HepG2 (cell line): Measurements from ENCODE around the gene CIITA. TPM values are rescaled to one million over a fixed set of nuclear protein-coding genes. Genes with fewer than 3 reads are reported as not detected.

Experiments
- ATF7 ChIP-seq, 2 experiments: fragments of 450-650 bp in 1 of 2; sonication (generic) in 1 of 2; formaldehyde crosslinking in 1 of 2; IDR thresholded peaks; 2 replicates each; pipeline versions ENCODE4 v1.4.0 to v1.6.1; 2016 to 2020; ENCODE audit warnings: antibody characterized with exemption in 1 of 2, mild to moderate bottlenecking in 1 of 2, missing genetic modification reagents in 1 of 2
- ATRX ChIP-seq: sonication (generic); formaldehyde crosslinking; IDR thresholded peaks from 2 replicates; pipeline ENCODE4 v1.4.0; 2020; ENCODE audit warnings: missing genetic modification reagents, borderline replicate concordance
- CCAR2 ChIP-seq: fragments of 200-400 bp; formaldehyde crosslinking; optimal IDR thresholded peaks from 2 replicates; pipeline ENCODE3; 2018; ENCODE audit warnings: low read depth, mild to moderate bottlenecking, low read length, moderate library complexity
- EZH2 ChIP-seq: conservative IDR thresholded peaks from 2 replicates; pipeline ENCODE4 v1.6.1; 2012; ENCODE audit warnings: mild to moderate bottlenecking, low read depth, low read length, moderate library complexity
- FOXK1 ChIP-seq: sonication (generic); formaldehyde crosslinking; IDR thresholded peaks from 2 replicates; pipeline ENCODE4 v1.4.0; 2020; ENCODE audit warnings: low read depth, missing genetic modification reagents, borderline replicate concordance
- FOXM1 ChIP-seq: sonication (generic); formaldehyde crosslinking; IDR thresholded peaks from 2 replicates; pipeline ENCODE4 v1.5.0; 2020; ENCODE audit warnings: missing genetic modification reagents
- HCFC1 ChIP-seq: fragments of 150-350 bp; IDR thresholded peaks from 2 replicates; pipeline ENCODE4 v1.6.1; 2014; ENCODE audit warnings: low read depth, low read length
- RBFOX2 ChIP-seq: fragments of 200-400 bp; formaldehyde crosslinking; IDR thresholded peaks from 2 replicates; pipeline ENCODE4 v1.6.1; 2017; ENCODE audit warnings: low read depth, mild to moderate bottlenecking, low read length
- RELA ChIP-seq: sonication (generic); formaldehyde crosslinking; IDR thresholded peaks from 2 replicates; pipeline ENCODE4 v1.4.0; 2020; ENCODE audit warnings: missing genetic modification reagents
- ZEB1 ChIP-seq: IDR thresholded peaks from 2 replicates; pipeline ENCODE4 v1.6.1; 2012; ENCODE audit warnings: mild to moderate bottlenecking, low read depth, inconsistent platforms; ENCODE audit not compliant: insufficient replicate concordance
- ZNF12 ChIP-seq: sonication (generic); formaldehyde crosslinking; IDR thresholded peaks from 2 replicates; pipeline ENCODE4 v1.5.0; 2020; ENCODE audit warnings: missing genetic modification reagents
- ZNF841 ChIP-seq: sonication (generic); formaldehyde crosslinking; IDR thresholded peaks from 2 replicates; pipeline ENCODE4 v1.8.1; 2023; ENCODE audit warnings: missing genetic modification reagents, borderline replicate concordance
- polyA plus RNA-seq, 8 experiments: library from polyadenylated mRNA; depleted of rRNA in 3 of 8; stranded (reverse) in 7 of 8; unstranded in 1 of 8; fragments of >200 nt; fragmentation: Illumina TruSeq in 4 of 8; extraction: Trizol in 4 of 8; gene quantifications; 2 replicates each; pipeline versions ENCODE4 v1.2.1 to v1.2.3, GENCODE V29; 2011 to 2016; ENCODE audit warnings: low read depth in 4 of 8, missing spikeins in 1 of 8, mixed read lengths in 1 of 8; ENCODE audit not compliant: insufficient read depth in 1 of 8
- total RNA-seq, 5 experiments: library from RNA; depleted of rRNA; stranded (reverse); fragments of >200 nt; fragmentation: Illumina TruSeq; extraction: Trizol; gene quantifications; 2 replicates each; pipeline ENCODE4 v1.2.3, GENCODE V29; 2016; ENCODE audit warnings: low read depth in 1 of 5
- TF ChIP-seq, protein P1 (sequence below): IDR thresholded peaks from 2 replicates; pipeline ENCODE4 v1.6.1; 2016; ENCODE audit warnings: low read depth, missing genetic modification reagents, missing compliant biosample characterization
- TF ChIP-seq, protein P2 (sequence below): sonication (generic); formaldehyde crosslinking; IDR thresholded peaks from 2 replicates; pipeline ENCODE4 v1.5.0; 2020; ENCODE audit warnings: missing genetic modification reagents
- TF ChIP-seq, protein P3 (sequence below): sonication (generic); formaldehyde crosslinking; IDR thresholded peaks from 2 replicates; pipeline ENCODE4 v1.5.1; 2020; ENCODE audit warnings: mild to moderate bottlenecking, missing genetic modification reagents
- TF ChIP-seq, protein P4 (sequence below): sonication (generic); formaldehyde crosslinking; IDR thresholded peaks from 2 replicates; pipeline ENCODE4 v1.4.0; 2020; ENCODE audit warnings: missing genetic modification reagents, borderline replicate concordance

Gene CIITA
- total and polyA plus RNA-seq, 2 of the 13 experiments (the other 11 are each of a cell fraction or from before 2014, with no cell fraction given): 0.08 to 0.09 TPM

DNA sequence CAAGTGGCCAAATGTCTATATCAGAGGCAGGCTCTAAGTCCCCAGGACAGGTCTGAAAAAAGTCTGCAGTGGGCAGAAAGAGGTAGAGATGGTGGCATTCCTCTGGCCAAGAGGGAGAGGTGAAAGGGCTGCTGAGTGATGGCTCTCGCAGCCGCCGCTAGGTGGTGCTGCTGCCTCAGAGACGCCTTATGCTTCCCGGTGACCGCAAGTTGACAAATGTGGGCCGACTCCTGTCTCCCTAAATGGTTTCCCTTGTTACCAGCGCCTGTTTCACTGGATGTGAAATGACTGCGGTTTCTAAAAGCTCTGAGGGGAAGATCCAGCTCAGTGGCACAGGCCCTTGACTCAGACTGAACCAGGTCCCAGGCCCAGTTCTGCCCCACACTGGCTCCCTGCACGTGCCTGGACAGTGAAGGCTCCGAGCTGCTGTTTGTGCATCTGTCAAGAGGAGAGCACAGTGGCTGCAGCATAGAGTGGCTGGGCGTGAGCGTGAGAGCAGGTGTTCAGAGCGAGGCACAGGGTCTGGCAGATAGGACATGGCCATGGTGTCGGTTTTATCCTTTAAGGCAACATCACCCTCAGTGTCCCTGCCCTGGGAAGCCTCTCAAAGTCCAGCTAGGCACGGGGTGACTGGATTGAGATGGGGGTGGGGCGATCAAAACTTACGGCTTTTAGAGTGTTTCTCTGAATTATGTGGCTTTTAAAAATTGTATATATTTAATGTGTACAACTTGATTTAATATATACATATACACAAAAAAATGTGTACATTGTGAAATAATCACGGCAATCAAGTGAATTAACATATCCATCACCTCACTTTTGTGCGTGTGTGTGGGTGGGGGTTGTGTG lies 87.3 kb downstream of the CIITA start (continued):
- TF ChIP-seq ATF7 (IDR thresholded peaks at IDR 0.05) (no peak), ATF7 (CRISPR knock-in tag; IDR thresholded peaks at IDR 0.05) (no peak), HCFC1 (peak; percentile 36; the same call in 1 of the 2 replicates), RELA (CRISPR knock-in tag) (no peak), ZEB1 (no peak), ZNF841 (no peak), EZH2 (no peak), RBFOX2 (no peak), ATRX (CRISPR knock-in tag) (no peak), FOXK1 (CRISPR knock-in tag) (no peak), CCAR2 (no peak), ZNF12 (CRISPR knock-in tag) (no peak), FOXM1 (CRISPR knock-in tag) (no peak)
- TF ChIP-seq, protein P1, sequence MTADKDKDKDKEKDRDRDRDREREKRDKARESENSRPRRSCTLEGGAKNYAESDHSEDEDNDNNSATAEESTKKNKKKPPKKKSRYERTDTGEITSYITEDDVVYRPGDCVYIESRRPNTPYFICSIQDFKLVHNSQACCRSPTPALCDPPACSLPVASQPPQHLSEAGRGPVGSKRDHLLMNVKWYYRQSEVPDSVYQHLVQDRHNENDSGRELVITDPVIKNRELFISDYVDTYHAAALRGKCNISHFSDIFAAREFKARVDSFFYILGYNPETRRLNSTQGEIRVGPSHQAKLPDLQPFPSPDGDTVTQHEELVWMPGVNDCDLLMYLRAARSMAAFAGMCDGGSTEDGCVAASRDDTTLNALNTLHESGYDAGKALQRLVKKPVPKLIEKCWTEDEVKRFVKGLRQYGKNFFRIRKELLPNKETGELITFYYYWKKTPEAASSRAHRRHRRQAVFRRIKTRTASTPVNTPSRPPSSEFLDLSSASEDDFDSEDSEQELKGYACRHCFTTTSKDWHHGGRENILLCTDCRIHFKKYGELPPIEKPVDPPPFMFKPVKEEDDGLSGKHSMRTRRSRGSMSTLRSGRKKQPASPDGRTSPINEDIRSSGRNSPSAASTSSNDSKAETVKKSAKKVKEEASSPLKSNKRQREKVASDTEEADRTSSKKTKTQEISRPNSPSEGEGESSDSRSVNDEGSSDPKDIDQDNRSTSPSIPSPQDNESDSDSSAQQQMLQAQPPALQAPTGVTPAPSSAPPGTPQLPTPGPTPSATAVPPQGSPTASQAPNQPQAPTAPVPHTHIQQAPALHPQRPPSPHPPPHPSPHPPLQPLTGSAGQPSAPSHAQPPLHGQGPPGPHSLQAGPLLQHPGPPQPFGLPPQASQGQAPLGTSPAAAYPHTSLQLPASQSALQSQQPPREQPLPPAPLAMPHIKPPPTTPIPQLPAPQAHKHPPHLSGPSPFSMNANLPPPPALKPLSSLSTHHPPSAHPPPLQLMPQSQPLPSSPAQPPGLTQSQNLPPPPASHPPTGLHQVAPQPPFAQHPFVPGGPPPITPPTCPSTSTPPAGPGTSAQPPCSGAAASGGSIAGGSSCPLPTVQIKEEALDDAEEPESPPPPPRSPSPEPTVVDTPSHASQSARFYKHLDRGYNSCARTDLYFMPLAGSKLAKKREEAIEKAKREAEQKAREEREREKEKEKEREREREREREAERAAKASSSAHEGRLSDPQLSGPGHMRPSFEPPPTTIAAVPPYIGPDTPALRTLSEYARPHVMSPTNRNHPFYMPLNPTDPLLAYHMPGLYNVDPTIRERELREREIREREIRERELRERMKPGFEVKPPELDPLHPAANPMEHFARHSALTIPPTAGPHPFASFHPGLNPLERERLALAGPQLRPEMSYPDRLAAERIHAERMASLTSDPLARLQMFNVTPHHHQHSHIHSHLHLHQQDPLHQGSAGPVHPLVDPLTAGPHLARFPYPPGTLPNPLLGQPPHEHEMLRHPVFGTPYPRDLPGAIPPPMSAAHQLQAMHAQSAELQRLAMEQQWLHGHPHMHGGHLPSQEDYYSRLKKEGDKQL (CRISPR knock-in tag): no peak
- TF ChIP-seq, protein P2, sequence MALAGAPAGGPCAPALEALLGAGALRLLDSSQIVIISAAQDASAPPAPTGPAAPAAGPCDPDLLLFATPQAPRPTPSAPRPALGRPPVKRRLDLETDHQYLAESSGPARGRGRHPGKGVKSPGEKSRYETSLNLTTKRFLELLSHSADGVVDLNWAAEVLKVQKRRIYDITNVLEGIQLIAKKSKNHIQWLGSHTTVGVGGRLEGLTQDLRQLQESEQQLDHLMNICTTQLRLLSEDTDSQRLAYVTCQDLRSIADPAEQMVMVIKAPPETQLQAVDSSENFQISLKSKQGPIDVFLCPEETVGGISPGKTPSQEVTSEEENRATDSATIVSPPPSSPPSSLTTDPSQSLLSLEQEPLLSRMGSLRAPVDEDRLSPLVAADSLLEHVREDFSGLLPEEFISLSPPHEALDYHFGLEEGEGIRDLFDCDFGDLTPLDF (CRISPR knock-in tag): no peak
- TF ChIP-seq, protein P3, sequence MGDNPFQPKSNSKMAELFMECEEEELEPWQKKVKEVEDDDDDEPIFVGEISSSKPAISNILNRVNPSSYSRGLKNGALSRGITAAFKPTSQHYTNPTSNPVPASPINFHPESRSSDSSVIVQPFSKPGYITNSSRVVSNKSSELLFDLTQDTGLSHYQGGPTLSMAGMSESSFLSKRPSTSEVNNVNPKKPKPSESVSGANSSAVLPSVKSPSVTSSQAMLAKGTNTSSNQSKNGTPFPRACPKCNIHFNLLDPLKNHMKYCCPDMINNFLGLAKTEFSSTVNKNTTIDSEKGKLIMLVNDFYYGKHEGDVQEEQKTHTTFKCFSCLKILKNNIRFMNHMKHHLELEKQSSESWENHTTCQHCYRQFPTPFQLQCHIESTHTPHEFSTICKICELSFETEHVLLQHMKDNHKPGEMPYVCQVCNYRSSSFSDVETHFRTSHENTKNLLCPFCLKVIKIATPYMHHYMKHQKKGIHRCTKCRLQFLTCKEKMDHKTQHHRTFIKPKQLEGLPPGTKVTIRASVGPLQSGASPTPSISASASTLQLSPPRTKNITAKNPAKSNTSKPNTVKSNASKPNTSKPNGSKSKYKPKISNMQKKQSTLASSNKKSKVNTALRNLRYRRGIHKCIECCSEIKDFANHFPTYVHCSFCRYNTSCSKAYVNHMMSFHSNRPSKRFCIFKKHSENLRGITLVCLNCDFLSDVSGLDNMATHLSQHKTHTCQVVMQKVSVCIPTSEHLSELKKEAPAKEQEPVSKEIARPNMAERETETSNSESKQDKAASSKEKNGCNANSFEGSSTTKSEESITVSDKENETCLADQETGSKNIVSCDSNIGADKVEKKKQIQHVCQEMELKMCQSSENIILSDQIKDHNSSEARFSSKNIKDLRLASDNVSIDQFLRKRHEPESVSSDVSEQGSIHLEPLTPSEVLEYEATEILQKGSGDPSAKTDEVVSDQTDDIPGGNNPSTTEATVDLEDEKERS (CRISPR knock-in tag): peak; percentile 73; the same call in 1 of the 2 replicates
- TF ChIP-seq, protein P4, sequence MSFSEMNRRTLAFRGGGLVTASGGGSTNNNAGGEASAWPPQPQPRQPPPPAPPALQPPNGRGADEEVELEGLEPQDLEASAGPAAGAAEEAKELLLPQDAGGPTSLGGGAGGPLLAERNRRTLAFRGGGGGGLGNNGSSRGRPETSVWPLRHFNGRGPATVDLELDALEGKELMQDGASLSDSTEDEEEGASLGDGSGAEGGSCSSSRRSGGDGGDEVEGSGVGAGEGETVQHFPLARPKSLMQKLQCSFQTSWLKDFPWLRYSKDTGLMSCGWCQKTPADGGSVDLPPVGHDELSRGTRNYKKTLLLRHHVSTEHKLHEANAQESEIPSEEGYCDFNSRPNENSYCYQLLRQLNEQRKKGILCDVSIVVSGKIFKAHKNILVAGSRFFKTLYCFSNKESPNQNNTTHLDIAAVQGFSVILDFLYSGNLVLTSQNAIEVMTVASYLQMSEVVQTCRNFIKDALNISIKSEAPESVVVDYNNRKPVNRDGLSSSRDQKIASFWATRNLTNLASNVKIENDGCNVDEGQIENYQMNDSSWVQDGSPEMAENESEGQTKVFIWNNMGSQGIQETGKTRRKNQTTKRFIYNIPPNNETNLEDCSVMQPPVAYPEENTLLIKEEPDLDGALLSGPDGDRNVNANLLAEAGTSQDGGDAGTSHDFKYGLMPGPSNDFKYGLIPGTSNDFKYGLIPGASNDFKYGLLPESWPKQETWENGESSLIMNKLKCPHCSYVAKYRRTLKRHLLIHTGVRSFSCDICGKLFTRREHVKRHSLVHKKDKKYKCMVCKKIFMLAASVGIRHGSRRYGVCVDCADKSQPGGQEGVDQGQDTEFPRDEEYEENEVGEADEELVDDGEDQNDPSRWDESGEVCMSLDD (CRISPR knock-in tag): no peak
